NCI-H345 treated with DMSO at 0.1 percent for 48 hours (cell line): Measurements from ENCODE around the gene SPNS3.
A peak's percentile ranks its signal among the peaks of the same experiment; 100 is the strongest.

Experiments used
- DNase-seq: peaks from one replicate; lab custom pipeline; 2025; ENCODE audit not compliant: unreplicated experiment; lab: John Stamatoyannopoulos, UW

SPNS3 gene

DNA sequence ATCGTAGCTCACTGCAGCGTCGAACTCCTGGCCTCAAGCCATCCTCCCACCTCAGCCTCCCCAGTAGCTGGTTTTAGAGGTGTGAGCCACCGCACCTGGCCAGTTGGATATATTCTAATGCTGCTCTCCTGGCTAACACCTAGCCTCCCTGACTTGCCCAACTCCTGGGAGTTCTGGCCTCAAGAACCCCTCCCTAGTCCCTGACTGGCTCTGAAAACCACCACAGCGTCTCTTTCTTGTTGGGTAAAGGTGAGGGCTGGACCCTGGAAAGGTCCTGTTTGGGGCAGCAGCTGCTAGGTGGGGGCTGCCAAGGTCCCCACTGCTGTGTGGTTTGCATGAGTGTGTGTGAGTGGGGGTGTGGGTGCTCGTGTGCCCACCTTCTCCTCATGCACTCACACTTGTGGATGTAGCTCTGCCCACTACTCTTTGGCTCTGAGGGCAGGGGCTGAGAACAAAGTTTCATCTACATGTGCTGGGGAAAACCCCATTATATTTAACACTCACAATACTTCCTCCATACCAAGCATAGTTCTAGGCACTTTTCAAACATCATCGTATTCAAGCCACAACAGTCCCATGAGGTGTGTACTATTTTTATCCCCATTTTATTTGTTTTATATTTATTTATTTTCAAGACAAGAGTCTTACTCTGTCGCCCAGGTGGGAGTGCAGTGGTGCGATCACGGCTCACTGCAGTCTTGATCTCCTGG is 7.1 kb upstream of the SPNS3 start:
- no peak for DNase-seq

DNA sequence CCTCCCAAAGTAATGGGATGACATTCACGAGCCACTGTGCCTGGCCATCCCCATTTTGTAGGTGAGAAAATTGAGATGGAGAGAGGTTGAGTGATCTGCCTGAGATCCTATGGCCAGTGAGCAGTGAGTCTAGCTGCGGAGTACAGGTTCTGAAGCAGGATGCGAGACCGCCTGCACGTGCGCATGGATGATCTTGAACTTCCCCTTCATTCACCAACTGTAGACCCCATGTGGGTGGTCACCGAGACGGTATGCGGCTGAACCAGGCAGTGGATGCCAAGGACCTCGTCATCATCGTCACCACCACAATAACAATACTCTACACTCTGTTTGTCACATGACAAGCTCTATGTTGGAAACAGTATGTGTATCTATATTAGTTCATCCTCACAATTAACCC is 6.2 kb upstream of the SPNS3 start:
- no peak for DNase-seq

- no peak for DNase-seq
These were observed 2.6 kb downstream of the SPNS3 start for GRCh38 chr17:4436381-4436780.

DNA sequence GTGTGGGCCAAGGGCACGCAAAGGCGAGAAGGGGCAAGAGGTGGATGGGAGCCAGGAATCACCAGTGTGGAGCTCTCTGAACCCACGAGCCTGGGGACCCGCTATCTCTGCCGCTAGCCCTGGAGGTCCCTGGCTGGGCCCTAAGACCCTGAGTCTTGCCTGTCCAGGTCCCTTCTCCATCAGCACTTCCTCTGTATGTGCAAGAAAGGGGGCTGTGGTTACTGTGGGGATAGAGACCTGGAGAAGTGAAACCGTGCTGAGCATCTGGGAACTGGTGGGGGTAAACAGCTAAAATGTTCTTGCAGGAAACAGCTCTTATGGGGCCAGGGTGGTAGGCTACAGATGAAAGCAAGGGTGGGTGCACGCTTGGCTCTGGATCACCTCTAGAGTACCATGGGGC is 3.1 kb downstream of the SPNS3 start:
- DNase-seq: no peak

DNA sequence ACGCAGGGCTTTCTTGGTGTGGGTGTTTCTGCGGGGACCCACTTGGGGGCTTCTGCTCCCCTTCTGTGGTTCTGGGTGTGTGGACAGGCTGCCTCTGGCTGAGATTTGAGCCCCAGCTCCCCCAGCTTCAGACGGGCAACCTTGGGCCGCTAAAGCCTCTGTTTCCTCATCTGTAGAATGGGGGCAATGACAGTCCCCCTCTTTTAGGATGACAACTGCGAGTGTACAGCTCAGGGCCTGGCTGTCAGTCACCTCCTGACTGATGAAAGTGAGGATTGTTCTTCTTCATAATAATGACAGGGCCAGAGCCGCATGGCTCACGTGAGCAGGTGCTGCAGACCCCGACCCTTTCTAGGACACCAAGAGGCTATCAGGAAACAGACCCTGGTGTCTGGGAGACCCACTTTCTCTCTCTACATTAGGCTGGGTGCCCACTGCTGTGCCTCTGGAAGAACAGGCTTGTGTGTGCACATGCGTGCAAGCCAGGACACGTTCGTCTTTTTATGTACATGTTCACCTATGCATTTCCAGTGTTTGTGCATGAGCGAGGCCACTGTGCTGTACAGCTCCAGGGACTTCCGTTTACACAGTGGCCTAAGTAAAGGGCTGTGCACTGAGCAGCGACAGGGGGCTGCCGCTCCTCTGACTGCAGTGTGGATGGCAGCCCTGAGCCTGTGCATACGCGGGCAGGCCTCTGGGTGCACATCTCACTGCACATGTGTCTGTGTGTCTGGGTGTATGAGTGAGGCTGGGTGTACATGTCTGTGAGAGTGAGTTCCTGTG is 4.6 kb downstream of the SPNS3 start:
- DNase-seq: no peak

DNA sequence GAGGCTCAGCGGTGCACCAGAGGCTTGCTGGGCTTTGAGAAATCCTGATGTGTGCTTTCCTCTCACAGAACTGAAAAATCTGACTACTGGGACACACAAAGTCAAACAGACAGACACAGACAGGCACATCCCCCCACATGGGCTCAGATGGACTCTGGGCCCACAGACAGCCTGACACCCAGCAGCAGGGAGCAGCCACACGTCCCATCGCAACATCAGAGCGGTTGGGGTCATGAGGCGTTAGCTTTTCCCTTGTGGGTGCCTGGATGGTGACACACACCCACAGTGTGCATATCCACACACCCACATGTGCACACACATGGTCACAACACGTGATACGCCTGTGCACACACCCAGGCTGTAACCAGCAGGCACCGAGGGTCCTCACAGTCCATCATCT is 6.3 kb downstream of the SPNS3 start:
- DNase-seq: no peak

DNA sequence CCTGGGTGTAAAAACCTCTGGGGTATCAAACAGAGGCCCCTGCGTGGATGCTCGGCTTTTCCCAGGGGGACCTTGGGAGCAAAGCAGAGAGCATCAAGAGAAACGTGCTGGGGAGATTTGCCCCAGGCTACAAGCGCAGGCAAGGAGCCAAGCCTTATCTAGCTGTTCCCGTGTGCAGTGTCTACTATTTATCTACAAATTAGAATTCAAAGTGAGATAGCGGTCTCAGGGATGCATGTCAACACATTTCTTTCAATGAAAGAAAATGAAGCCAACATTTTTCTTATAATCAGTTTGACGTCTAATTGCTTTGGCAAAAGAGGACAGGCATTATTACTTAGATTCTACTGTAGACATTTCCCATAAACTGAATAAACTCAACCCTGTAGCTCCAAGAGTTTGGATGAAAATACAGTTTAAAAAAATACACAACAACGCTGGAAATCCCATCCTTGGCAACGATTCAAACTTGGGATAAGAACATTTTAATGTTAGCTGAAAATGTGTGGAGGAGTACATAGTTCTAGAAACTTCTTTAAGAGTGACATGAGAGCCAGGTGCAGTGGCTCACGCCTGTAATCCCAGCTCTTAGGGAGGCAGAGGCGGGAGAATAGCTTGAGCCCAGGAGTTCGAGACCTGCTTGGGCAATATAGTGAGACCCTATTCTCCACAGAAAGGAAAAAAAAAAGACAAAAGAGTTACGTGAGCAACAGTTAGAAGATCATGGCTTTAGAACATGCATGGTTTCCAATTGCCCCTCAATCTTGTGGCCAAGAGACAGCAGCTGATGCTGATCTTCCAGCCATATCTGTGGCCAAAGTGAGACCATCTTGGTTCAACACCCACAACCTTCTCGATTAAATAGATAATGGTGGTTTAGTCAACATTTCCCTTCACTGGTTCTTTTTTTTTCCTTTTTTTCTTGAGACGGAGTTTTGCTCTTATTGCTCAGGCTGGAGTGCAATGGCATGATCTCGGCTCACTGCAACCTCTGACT is 7.2 kb downstream of the SPNS3 start:
- DNase-seq: peak; percentile 44

GRCh38 chr17:4442582-4442981 is 8.8 kb downstream of the SPNS3 start:
- DNase-seq: no peak

DNA sequence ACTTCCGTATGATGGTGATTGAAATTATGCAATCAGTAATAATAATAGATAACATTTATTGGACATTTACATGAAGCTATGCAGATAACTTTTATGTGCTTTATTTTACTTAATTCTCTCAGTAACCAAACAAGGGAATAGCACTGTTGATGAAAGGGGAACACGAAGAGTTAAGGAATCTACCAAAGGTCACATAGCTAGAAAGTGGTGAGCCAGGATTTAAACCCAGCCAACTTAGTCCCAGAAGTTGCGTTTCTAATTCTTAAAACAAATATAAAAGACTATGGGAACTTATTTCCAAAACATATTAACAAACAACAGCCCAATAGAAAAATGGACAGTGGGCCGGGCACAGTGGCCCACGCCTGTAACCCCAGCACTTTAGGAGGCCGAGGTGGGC is 9.7 kb downstream of the SPNS3 start:
- DNase-seq: no peak

DNA sequence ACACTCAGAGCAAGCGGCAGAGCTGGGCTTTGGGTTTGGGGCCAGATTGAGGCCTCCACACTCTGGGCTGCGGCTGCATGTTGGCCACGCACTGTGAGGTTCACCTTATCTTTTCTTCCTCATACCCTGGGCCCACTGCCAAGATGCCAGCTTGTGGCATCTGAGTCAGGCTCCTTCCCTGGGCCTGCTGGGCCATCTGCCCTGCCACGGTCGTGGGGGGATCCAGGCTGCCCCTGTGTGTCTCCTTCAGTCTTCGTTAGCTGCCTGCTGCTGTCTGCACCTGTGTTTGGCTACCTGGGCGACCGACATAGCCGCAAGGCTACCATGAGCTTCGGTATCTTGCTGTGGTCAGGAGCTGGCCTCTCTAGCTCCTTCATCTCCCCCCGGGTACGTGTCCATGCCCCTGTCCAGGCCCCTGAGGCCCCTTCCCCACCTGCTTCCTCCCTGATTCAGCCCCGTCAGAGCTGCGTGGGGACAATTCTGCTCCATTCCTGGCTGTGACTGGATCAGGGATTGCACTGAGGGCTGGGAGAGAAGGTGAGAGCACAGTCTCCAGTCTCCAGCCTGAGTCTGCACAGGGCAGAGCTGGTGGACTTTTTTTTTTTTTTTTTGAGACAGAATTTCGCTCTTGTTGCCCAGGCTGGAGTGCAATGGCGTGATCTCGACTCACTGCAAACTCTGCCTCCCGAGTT is 11.2 kb downstream of the SPNS3 start:
- DNase-seq: no peak

- no peak for DNase-seq
These were observed 12.0 kb downstream of the SPNS3 start for GRCh38 chr17:4445731-4446130.

DNA sequence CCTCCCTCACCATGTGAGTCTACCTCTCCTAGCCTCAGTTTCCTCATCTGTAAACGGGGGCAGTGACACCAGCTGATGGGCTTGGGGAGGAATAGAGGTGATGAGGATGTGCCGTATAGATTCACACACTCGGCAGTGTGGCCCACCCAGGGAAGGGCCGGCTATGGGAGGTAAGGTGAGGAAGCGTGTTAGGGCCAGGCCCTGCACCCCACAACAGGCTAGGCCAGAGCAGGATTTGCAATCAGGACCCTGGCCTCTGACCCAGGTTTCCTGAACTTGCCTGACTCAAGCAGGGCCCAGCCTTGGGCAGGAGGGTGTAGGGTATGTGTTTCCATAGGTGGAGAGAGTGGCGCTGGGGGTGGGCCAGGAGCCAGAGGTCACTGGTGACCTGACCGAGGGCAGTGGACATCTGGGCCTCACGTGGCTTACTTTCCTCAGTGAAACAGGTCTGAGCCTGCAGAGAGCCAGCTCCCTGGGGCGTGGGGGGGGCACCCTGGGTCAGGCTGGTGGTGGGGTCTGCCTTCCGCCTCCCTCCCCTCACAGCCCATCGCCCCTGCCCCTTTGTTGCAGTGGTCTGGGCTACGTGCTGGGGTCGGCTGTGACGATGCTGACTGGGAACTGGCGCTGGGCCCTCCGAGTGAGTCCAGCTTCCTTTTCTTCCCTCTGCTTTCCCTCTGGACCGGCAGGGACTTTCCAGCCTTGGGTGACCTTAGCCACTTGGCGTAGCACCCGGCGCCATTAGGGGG is 12.8 kb downstream of the SPNS3 start:
- no peak for DNase-seq

- no peak for DNase-seq
These were observed 14.6 kb downstream of the SPNS3 start for GRCh38 chr17:4448197-4448980.

GRCh38 chr17:4449736-4450135 is 16.0 kb downstream of the SPNS3 start:
- DNase-seq: no peak

DNA sequence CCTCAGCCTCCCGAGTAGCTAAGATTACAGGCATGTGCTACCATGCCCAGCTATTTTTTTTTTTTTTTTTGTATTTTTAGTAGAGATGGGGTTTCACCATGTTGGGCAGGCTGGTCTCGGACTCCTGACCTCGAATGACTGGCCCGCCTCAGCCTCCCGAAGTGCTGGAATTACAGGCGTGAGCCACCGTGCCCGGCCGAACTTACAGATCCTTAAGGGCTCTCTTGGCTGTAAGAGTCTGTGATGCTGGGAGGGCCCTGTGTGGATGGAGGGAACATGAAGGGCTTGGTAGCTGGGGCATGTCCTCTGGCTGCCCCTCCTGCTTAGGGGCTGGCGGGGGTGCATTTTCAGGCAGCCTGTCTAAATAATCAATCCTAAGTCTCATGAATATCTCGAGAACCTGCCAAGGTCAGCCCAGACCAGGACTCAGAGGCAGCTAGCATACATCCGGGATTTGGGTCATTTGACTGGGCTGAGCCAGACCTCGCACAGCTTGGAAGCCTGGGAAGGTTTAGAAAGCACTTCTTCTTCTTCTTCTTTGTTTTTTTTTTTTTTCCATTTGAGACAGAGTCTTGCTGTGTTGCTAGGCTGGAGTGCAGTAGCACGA is 17.1 kb downstream of the SPNS3 start:
- no peak for DNase-seq

- DNase-seq: no peak
These were observed 20.3 kb downstream of the SPNS3 start for GRCh38 chr17:4453812-4454591.

DNA sequence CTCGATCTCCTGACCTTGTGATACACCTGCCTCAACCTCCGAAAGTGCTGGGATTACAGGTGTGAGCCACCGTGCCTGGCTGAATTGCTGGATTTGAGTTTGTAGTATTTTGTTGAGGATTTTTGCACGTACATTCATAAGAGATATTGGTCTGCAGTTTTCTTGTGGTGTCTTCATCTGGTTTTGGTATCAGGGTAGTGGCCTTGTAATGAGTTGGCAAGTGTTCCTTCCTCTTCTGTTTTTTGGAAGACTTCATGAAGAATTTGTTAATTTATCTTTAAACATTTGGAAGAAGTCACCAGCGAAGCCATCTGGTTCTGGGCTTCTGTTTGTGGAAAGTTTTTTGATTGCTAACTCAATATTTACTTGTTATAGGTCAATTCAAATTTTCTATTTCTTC is 26.9 kb downstream of the SPNS3 start:
- DNase-seq: no peak

DNA sequence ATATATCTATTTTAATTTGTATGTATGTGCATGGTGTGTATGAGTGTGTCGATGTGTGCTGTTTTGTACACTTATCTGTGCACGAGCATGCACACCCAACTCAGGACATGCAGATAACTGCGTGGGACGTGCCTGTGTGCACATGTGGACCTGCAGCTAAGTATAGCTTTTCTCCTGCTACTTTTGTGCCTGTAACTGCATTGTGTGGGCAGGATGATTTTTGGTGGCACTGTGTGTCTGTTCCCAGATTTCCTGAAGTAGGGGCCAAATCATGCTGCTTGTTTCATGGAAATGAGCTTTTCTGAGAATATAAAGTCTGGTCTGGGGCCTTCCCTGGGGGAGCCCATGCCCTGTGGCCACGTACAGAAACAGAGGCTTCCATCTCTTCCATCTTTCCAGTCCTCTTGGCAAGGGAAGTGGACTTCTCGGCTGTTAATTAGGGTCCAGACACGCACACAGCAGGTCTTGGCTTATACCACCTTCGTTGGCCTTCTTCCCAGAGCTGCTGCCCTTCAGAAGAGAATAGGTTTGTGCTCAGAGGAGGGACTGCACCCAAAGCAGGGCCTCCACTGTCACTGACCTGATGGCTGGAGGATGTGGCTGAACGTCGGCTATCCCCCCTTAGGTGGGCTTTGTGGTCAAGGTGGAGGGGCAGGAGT is 30.2 kb downstream of the SPNS3 start:
- no peak for DNase-seq
